ENCODE data around the gene ZNF296. TPM values are rescaled to one million over a fixed set of nuclear protein-coding genes. Genes with fewer than 3 reads are reported as not detected.
"Not testable (repeated sequence)": the region's sequence is repeated elsewhere in the genome, so short reads cannot be mapped to it uniquely, and the experiment has no call there.

ZNF296 gene
- total and polyA plus RNA-seq, 2 experiments from 2014 or later: 1.2 TPM; not detected in 1

- Histone ChIP-seq H3K4me3 (no peak overlapping the region), H3K9me2 (replicated peaks; ENCODE audit: insufficient read depth) (no peaks in the 10 kb centered on the region), H4K20me1 (ENCODE audit: insufficient read depth, poor library complexity, severe bottlenecking) (peaks cover 48% of the 10 kb centered on the region), H3K27me3 (no peaks in the 10 kb centered on the region), H3K79me2 (peaks cover 100% of the 10 kb centered on the region), H3K9me3 (ENCODE audit: low read depth) (no peaks in the 10 kb centered on the region), H3K4me2 (peak overlapping the region; percentile 72), H3K27ac (peak overlapping the region; percentile 94), H3K36me3 (replicated peaks; ENCODE audit: insufficient read depth, low read depth) (no peaks in the 10 kb centered on the region), H2AFZ (no peak overlapping the region), H3K4me1 (ENCODE audit: insufficient read depth) (peaks cover 24% of the 10 kb centered on the region)
- whole genome bisulfite sequencing (ENCODE audit: low lambda C conversion rate, missing lambda C conversion rate): 92% methylated on average over 11 of the region's 11 CpGs
- DNase-seq (ENCODE audit: low spot score): no peak
- TF ChIP-seq EZH2 (IDR thresholded peaks at IDR 0.05; ENCODE audit: borderline replicate concordance): no peak
- no peak for TF ChIP-seq CTCF (IDR thresholded peaks at IDR 0.05; ENCODE audit: poor library complexity)
- no peak for TF ChIP-seq EZH2phosphoT487 (IDR thresholded peaks at IDR 0.05; ENCODE audit: low read depth, severe bottlenecking, unreplicated experiment)
These were observed 36.0 kb upstream of the ZNF296 start for GRCh38 chr19:45112111-45112827.

GRCh38 chr19:45110851-45111266, 34.6 kb upstream of the ZNF296 start:
- H3K36me3 ChIP-seq (replicated peaks; ENCODE audit: insufficient read depth, low read depth): no peaks in the 10 kb centered on the region
- H2AFZ ChIP-seq: no peak overlapping the region
- H3K4me2 ChIP-seq: no peak overlapping the region
- whole genome bisulfite sequencing (ENCODE audit: low lambda C conversion rate, missing lambda C conversion rate): 88% methylated on average over 5 of the region's 5 CpGs
- no peaks in the 10 kb centered on the region for H3K9me2 ChIP-seq (replicated peaks; ENCODE audit: insufficient read depth)
- no peak for TF ChIP-seq EZH2 (IDR thresholded peaks at IDR 0.05; ENCODE audit: borderline replicate concordance)
- H3K9me3 ChIP-seq (ENCODE audit: low read depth): no peaks in the 10 kb centered on the region
- no peak overlapping the region for H3K27ac ChIP-seq
- no peaks in the 10 kb centered on the region for H3K27me3 ChIP-seq
- DNase-seq (ENCODE audit: low spot score): no peak
- H3K79me2 ChIP-seq: peaks cover 99% of the 10 kb centered on the region
- H4K20me1 ChIP-seq (ENCODE audit: insufficient read depth, poor library complexity, severe bottlenecking): peaks cover 40% of the 10 kb centered on the region
- H3K4me3 ChIP-seq: no peak overlapping the region
- H3K4me1 ChIP-seq (ENCODE audit: insufficient read depth): peaks cover 20% of the 10 kb centered on the region

GRCh38 chr19:45107621-45108150, 31.4 kb upstream of the ZNF296 start:
- Histone ChIP-seq H2AFZ (no peak overlapping the region), H3K9me2 (replicated peaks; ENCODE audit: insufficient read depth) (no peaks in the 10 kb centered on the region), H3K9me3 (ENCODE audit: low read depth) (no peaks in the 10 kb centered on the region), H3K27ac (no peak overlapping the region), H3K27me3 (no peaks in the 10 kb centered on the region), H3K4me1 (ENCODE audit: insufficient read depth) (peaks cover 29% of the 10 kb centered on the region), H3K4me3 (no peak overlapping the region), H3K79me2 (peaks cover 96% of the 10 kb centered on the region), H4K20me1 (ENCODE audit: insufficient read depth, poor library complexity, severe bottlenecking) (peaks cover 47% of the 10 kb centered on the region), H3K36me3 (replicated peaks; ENCODE audit: insufficient read depth, low read depth) (no peaks in the 10 kb centered on the region), H3K4me2 (no peak overlapping the region)
- 92% methylated on average over 12 of the region's 12 CpGs for WGBS (ENCODE audit: low lambda C conversion rate, missing lambda C conversion rate)
- TF ChIP-seq EZH2 (IDR thresholded peaks at IDR 0.05; ENCODE audit: borderline replicate concordance): no peak
- no peak for TF ChIP-seq CTCF (IDR thresholded peaks at IDR 0.05; ENCODE audit: poor library complexity)
- no peak for DNase-seq (ENCODE audit: low spot score)

- H4K20me1 ChIP-seq (ENCODE audit: insufficient read depth, poor library complexity, severe bottlenecking): peaks cover 56% of the 10 kb centered on the region
These were observed 30.1 kb upstream of the ZNF296 start for GRCh38 chr19:45106363-45106762.

More at GRCh38 chr19:45106363-45106762, 30.1 kb upstream of the ZNF296 start:
- Histone ChIP-seq H3K4me1 (ENCODE audit: insufficient read depth) (peaks cover 37% of the 10 kb centered on the region), H3K79me2 (peaks cover 96% of the 10 kb centered on the region)
- not testable (repeated sequence) for H2AFZ ChIP-seq; H3K4me3 ChIP-seq; H3K9me2 ChIP-seq (replicated peaks; ENCODE audit: insufficient read depth); H3K27ac ChIP-seq; H3K36me3 ChIP-seq (replicated peaks; ENCODE audit: insufficient read depth, low read depth); H3K27me3 ChIP-seq; DNase-seq (ENCODE audit: low spot score); H3K4me2 ChIP-seq; H3K9me3 ChIP-seq (ENCODE audit: low read depth)
- WGBS (ENCODE audit: low lambda C conversion rate, missing lambda C conversion rate): 91% methylated on average over 11 of the region's 11 CpGs
